ENCODE measurements around the gene MDGA2.

DNA sequence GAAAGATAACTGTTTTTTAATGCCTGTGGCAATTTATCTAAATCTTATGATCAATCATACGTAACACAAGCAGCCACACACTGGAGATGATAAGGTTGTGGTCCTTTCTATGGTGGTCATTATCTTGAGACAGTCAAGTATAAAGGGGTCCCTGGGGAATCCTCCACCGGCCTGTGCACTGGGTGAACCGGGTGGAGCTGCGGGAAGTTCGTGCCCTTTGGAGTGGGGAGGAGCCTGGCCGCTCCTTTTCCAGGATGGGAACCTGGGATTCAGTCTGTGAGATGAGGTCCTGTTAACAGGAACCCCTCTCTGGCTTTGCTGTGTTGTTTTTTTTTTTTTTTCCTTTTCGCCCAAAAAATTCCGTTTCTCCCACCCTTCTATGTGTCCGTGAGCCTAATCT lies 856.3 kb downstream of the MDGA2 start:
- TF ChIP-seq, protein P1, sequence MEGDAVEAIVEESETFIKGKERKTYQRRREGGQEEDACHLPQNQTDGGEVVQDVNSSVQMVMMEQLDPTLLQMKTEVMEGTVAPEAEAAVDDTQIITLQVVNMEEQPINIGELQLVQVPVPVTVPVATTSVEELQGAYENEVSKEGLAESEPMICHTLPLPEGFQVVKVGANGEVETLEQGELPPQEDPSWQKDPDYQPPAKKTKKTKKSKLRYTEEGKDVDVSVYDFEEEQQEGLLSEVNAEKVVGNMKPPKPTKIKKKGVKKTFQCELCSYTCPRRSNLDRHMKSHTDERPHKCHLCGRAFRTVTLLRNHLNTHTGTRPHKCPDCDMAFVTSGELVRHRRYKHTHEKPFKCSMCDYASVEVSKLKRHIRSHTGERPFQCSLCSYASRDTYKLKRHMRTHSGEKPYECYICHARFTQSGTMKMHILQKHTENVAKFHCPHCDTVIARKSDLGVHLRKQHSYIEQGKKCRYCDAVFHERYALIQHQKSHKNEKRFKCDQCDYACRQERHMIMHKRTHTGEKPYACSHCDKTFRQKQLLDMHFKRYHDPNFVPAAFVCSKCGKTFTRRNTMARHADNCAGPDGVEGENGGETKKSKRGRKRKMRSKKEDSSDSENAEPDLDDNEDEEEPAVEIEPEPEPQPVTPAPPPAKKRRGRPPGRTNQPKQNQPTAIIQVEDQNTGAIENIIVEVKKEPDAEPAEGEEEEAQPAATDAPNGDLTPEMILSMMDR (conservative IDR thresholded peaks at IDR 0.05) = no peak
- TF ChIP-seq ZFX (IDR thresholded peaks at IDR 0.05) = no peak

All from C4-2B (cell line).